ENCODE measurements around the gene MCRIP1.

MCRIP1 gene

GRCh38 chr17:81860756-81861568 lies 27.9 kb upstream of the MCRIP1 start:
- peak; percentile 99 to 100 (median 99) for DNase-seq

- DNase-seq = peak in 2 of 3 experiments; percentile 55 to 60
These were observed 27.0 kb upstream of the MCRIP1 start, which contains the start of gene P4HB for GRCh38 chr17:81859906-81860755. Gene P4HB (minus strand): TSS chr17:81860535. CDS start chr17:81860471, 64 bp downstream.

GRCh38 chr17:81858967-81859905 lies 26.1 kb upstream of the MCRIP1 start:
- no peak for DNase-seq

DNA sequence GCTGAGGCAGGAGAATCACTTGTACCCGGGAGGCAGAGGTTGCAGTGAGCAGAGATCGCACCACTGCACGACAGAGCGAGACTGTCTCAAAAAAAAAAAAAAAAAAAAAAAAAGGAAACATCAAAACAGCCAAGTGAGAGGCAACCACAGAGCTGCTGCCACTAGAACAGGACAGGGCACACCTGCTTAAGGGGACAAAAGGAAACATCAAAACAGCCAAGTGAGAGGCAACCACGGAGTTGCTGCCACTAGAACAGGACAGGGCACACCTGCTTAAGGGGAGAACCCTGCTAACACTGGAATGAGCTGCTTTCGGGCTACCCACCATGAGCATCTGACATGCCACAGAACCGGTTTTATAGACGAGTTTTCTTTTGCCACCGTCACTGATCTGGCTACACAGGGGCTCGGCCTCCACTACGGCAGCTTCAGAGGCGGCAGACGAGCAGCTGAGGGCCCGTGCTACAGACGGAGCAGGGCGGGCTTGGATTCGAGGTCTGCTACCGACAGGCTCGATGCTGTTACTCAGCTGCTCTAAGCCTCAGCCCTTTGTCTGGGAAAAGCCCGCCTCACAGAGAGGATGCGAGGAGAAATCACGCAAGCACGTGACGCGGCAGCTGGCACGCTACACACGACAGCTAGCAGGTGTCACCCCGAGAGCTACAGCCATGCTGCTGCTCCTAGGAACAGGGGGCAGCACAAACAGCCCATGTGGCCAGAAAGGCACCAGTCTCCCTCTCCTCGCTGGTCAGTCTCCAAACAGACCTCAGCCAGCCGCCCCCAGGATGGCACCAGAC lies 25.3 kb upstream of the MCRIP1 start:
- DNase-seq = no peak

DNA sequence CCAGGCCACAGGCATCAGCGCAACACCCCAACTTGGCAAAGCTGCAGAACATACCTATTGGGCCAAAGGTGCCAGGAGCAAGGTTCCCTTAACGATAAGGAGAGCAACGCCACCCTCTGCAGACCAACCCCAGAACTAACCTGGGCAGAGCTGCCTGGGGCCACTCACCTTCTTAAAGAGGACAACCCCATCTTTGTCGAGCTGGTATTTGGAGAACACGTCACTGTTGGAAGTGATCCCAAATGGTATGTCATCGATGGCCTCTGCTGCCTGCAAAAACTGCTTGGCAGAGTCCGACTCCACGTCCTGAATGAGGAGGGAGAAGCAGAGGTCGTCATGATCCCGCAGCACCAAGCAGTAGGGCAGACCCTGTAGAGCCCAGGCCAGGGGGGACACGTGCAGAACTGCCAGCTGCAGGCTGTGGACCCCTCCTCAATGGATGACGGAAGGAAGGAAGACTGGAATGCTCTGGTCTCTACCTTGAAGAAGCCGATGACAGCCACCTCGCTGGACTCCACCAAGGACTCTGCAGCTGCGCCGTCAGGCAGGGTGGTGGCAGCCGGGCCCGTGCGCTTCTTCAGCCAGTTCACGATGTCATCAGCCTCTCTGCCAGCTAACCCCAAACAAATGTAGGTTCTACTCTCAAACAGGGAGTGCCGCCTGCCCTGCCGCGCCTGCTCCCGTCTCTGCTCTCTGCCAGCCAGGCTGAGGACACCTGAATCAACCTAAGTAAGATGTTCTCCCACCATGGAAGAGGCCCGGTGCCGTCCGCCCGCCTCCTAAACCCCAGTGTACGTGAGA lies 22.1 kb upstream of the MCRIP1 start:
- DNase-seq = peak in 1 of 3 experiments; percentile 15

- no peak for DNase-seq
These were observed 19.1 kb upstream of the MCRIP1 start for GRCh38 chr17:81852237-81852636.

DNA sequence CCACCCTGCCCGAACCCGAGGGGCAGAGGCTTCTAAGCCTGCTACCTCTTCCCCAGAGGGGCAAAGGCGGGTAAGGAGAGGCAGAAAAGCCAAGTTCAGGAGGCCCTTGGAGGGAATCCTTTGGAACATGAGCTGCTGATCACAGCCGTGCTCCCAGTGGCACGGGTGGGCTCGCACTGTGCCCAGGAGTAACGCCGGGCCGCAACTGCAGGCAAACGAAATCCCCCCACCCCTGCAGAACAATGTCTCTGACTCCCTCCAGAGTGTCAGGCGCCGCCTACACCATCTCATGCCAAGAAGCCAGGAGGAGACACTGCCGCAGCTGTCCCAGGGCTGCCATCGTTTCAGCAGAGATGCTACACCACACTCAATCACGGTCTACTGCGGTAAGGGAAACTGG lies 18.3 kb upstream of the MCRIP1 start:
- DNase-seq = no peak

DNA sequence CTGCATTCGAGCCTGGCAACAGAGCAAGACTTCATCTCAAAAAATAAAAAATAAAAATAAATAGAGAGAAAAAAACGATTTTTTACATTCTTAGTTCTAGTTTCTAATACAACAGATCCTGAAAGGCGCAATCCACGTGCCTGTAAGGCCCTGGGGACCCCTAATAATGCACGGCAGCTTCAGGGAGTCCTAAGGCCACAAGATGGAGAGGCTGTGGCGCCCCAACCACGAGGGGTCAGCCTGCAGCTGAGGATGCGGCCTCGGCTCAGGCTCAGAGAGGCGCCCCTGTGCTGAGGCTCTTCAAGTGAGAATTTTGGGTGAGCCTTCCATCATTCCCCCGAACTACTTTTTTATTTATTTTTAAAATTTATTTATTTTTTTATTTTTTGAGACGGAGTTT lies 16.4 kb upstream of the MCRIP1 start:
- DNase-seq = no peak

DNA sequence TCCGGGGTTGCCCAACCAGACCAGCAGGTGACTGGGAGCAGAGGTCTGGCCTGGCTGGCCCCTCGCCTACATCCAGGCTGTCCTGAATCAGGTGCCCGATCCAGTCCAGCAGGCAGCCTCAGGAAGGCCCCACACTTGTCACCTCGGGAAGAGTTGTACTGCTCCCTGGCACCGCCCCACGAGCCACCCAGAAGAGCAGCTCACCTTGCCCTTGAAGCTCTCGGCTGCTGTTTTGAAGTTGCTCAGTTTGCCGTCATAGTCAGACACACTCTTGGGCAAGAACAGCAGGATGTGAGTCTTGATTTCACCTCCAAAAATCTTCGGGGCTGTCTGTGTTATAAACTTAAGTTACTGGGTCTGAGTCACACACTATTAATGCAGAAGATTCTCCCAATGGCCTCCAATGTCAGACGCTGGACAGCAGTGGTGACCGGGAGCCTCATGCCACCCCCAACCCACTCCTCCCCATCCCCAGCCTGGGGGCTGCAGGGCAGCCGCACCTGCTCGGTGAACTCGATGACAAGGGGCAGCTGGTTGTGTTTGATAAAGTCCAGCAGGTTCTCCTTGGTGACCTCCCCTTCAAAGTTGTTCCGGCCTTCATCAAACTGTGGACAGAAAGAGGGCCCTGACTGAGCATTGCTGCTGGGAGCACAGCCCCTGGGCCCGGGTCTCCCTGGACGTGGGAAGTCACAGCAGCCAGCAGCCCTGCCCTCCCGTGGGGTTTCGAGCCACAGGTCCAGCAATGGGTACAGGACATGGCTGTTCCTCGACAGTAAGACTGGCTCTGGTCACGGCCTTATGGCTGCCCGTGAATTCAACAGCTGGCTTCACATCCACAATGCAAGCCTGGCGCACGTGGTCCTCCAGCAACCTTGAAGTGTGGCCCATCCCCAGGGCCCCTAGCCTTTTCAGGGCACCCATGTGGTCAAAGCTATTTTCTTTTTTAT lies 13.9 kb upstream of the MCRIP1 start:
- DNase-seq = no peak

- no peak for DNase-seq
These were observed 13.0 kb upstream of the MCRIP1 start for GRCh38 chr17:81845881-81846742.

- no peak for DNase-seq
These were observed 12.3 kb upstream of the MCRIP1 start for GRCh38 chr17:81845361-81845760.

DNA sequence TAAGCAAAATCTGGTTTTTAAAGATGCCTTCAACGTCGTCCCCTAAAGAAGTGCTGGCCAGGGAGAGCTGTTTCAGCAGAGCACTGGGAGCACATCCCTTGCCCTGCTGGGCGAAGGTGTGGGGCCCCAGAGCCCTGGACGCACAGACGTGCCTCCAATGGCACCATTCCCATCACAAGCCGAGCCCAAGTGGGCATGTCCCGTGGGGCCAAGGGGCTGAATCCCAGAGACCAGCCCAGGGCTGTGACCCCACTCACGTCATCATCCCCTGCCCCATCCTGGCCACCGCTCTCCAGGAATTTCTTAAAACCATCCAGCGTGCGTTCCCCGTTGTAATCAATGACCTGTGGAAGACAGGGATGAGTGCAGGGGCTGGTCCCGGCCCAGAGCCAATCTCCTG lies 11.8 kb upstream of the MCRIP1 start:
- DNase-seq = no peak

GRCh38 chr17:81844327-81844851 lies 11.3 kb upstream of the MCRIP1 start:
- no peak for DNase-seq

GRCh38 chr17:81843713-81844326 lies 10.7 kb upstream of the MCRIP1 start:
- DNase-seq = no peak

- no peak for DNase-seq
These were observed 9.8 kb upstream of the MCRIP1 start for GRCh38 chr17:81842725-81843504.

- no peak for DNase-seq
These were observed 9.3 kb upstream of the MCRIP1 start for GRCh38 chr17:81842378-81842724.

- no peak for DNase-seq
These were observed 8.8 kb upstream of the MCRIP1 start for GRCh38 chr17:81841866-81842265.

Data from NCI-H1417 (cell line).